22Rv1 (cell line): ENCODE results near the gene GALNT1.

Experiments used
- H3K27ac ChIP-seq: fragments of 450-650 bp; 2 replicates; pipeline ENCODE4 v1.5.1; 2017
- ZFX ChIP-seq: fragments of 450-650 bp; IDR thresholded peaks from 2 replicates; pipeline ENCODE4 v1.6.1; 2017; ENCODE audit warnings: antibody characterized with exemption, borderline replicate concordance
- TF ChIP-seq, protein P1 (sequence below): fragments of 450-650 bp; IDR thresholded peaks from 2 replicates; pipeline ENCODE4 v1.5.1; 2017; ENCODE audit warnings: mild to moderate bottlenecking

The GALNT1 gene

DNA sequence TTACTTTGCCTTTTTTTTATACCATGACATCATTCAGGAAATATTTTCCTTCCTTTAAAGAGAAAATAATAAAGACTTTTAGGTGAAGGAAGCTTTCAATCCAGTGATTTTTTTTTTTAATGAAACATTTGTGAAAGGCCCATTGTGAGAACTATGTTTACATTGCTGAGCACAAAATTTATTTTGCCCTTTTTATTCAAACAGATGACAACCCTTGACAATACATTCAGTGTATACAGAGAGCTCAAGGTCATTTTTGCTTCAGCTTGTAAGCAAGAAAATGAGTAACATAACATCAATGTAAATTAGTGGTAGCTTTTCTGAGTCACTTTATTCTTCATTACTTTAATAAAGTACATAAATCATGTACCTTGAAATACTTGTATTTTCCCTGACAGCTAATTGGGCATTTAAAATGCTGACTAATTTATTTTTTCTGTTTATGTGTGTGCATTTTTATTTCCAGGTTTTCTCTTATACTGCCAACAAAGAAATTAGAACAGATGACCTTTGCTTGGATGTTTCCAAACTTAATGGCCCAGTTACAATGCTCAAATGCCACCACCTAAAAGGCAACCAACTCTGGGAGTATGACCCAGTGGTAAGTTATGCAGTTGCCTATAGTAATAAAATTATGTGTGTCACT lies 121.6 kb downstream of the GALNT1 start:
- H3K27ac ChIP-seq = peak overlapping the region; percentile 72
- TF ChIP-seq, protein P1, sequence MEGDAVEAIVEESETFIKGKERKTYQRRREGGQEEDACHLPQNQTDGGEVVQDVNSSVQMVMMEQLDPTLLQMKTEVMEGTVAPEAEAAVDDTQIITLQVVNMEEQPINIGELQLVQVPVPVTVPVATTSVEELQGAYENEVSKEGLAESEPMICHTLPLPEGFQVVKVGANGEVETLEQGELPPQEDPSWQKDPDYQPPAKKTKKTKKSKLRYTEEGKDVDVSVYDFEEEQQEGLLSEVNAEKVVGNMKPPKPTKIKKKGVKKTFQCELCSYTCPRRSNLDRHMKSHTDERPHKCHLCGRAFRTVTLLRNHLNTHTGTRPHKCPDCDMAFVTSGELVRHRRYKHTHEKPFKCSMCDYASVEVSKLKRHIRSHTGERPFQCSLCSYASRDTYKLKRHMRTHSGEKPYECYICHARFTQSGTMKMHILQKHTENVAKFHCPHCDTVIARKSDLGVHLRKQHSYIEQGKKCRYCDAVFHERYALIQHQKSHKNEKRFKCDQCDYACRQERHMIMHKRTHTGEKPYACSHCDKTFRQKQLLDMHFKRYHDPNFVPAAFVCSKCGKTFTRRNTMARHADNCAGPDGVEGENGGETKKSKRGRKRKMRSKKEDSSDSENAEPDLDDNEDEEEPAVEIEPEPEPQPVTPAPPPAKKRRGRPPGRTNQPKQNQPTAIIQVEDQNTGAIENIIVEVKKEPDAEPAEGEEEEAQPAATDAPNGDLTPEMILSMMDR = no peak
- TF ChIP-seq ZFX = no peak

DNA sequence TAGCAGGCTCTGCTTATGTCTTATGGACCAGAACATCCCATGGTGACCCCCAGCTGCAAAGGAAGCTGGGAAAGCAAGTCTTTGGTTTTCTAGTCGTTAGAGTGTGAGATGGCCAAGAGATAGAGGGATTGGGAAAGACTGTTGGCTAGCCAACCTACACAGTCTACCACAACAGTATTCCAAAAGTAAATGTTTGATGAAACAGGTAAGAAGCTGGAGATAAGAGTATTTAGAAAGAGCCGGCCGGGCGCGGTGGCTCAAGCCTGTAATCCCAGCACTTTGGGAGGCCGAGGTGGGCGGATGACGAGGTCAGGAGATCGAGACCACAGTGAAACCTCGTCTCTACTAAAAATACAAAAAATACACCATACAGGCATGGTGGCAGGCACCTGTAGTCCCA lies 124.4 kb downstream of the GALNT1 start:
- no peak for TF ChIP-seq ZFX
- TF ChIP-seq, protein P1 = no peak
- no peak overlapping the region for H3K27ac ChIP-seq

DNA sequence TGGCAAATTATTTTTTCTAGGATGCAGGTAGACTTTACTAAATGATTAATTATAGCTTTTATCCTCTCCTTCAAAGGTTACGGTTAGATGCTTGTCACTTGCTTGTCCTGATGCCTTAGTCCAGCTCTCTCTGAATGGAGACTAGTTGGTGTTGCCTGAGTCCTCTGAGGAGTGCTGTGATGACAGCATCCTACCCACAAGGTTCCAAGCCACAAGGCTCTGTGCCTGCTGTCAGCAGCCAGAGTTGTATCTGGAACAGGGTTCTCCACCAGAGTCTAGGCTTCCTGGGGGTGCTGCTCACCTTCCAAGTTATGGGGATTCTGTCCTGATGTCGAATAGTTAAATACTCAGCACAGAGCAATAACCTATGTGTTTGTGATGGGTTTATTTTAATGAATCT lies 125.7 kb downstream of the GALNT1 start:
- TF ChIP-seq, protein P1 = no peak
- no peak for TF ChIP-seq ZFX

DNA sequence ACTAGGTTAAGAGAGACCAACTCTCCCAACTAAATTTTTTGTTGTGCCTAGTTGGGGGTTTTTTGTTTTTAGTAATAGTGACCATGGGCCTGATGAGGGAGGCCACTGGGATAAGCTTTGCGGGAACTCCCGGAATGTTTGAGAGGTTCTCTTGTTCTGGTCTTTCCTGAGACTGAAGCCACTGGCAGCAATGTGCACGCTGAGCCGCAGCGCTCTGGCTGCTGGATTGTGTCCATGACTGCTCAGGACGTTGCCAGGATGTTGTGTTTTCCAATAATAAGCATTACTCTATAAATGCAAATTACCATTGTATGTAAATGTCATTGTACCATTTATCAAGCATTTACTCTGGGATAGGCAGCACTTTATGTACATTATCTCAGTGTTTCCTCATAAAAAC lies 126.1 kb downstream of the GALNT1 start:
- no peak overlapping the region for H3K27ac ChIP-seq
- TF ChIP-seq ZFX = no peak

More for the DNA sequence above, 125.7 kb downstream of the GALNT1 start:
- H3K27ac ChIP-seq = no peak overlapping the region

DNA sequence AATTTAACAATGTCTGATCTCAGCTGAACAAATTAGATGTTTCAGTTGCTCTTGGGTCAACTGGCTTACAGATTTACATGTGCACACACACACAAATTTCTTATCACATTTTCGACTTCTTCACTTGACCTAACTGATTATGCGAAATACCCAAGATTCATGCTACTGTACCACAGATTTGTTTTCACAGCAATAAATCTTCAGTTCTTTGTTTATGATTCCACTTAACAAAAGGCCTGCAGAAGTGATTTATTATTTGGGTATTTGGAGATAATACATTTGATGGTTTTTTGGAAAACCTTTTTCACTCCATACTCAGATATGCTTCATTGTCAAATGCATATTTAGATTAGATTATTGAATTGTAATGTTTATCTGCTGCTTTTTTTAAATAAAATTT lies 129.0 kb downstream of the GALNT1 start:
- no peak overlapping the region for H3K27ac ChIP-seq
- TF ChIP-seq, protein P1 = no peak
- no peak for TF ChIP-seq ZFX

DNA sequence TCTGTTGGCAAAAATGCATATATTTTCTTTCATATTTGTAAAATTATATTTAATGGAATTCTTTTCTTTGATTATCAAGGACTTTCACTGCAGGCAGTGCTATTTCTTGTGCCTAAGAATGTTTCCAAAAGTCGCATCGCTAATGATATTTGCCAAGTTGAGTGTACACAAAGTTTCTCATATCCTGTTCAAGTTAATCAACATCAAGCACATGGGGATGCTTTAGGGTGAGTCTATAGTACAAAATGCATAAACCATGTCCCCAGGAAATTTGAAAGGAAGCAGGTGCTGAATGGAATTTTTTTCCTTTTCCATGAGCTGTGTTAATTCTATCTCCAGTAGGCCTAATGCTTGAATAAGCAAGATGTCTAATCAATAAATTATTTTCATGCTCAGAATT lies 129.7 kb downstream of the GALNT1 start:
- H3K27ac ChIP-seq = no peak overlapping the region
- TF ChIP-seq, protein P1 = no peak
- TF ChIP-seq ZFX = no peak

DNA sequence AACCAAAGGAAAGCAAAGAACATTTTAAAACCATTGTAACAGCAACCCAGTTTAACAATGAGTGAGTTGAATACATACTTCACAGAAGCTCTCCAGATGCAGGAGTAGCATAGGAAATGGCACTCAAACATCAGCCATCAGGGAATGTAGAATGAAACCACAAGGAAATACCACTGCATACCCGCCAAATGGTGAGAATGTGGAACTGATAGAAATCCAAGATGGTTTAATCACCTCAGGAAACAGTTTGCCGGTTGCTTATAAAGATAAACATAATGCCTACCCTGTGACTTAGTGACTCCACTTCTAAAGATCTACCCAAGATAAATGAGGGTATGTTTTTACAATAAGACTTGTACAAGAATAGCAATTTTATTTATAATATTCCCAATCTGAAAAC lies 132.0 kb downstream of the GALNT1 start:
- no peak overlapping the region for H3K27ac ChIP-seq
- TF ChIP-seq ZFX = no peak
- TF ChIP-seq, protein P1 = no peak

DNA sequence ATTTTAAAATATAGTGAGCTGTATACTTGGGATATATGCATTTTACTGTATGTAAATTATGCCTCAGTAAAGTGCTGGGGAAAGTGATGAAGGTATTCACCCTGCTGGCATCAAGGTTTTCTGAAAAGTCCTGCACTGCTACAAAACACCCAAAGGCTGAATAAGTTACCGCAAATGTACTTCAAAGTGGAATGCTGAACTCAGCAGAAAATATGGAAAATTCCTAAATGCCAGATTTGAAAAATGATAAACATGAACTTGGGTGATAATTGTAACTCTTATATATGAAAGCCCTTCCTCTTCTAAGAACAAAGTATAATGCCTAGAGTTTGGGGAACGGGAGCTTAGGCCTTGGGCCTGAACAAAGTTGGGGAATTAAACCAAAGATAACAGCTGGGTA lies 133.0 kb downstream of the GALNT1 start:
- no peak overlapping the region for H3K27ac ChIP-seq
- no peak for TF ChIP-seq ZFX
- TF ChIP-seq, protein P1 = no peak
